ENCODE data around the gene CHN2.

The CHN2 gene

GRCh38 chr7:29415215-29415614, 220.6 kb downstream of the CHN2 start:
- no peaks in the 10 kb centered on the region for H3K27me3 Mint-ChIP-seq
- no peaks in the 10 kb centered on the region for H3K9me3 Mint-ChIP-seq
- no peak overlapping the region for H3K27ac Mint-ChIP-seq
- H3K4me3 Mint-ChIP-seq: no peak overlapping the region
- peaks cover 95% of the 10 kb centered on the region for H3K36me3 Mint-ChIP-seq (ENCODE audit: low read depth)
- intact Hi-C loops (cut with micrococcal nuclease): no loop called here
- no peaks in the 10 kb centered on the region for H3K4me1 Mint-ChIP-seq (ENCODE audit: low read depth)

GRCh38 chr7:29416276-29416937, 221.8 kb downstream of the CHN2 start:
- Mint-ChIP-seq H3K36me3 (ENCODE audit: low read depth) (peaks cover 95% of the 10 kb centered on the region), H3K4me3 (no peak overlapping the region), H3K9me3 (no peaks in the 10 kb centered on the region), H3K27ac (no peak overlapping the region), H3K4me1 (ENCODE audit: low read depth) (no peaks in the 10 kb centered on the region), H3K27me3 (no peaks in the 10 kb centered on the region)
- intact Hi-C loops (cut with micrococcal nuclease): no loop called here

GRCh38 chr7:29416938-29417305, 222.3 kb downstream of the CHN2 start:
- Mint-ChIP-seq H3K27me3 (no peaks in the 10 kb centered on the region), H3K27ac (no peak overlapping the region), H3K36me3 (ENCODE audit: low read depth) (peaks cover 95% of the 10 kb centered on the region), H3K4me3 (no peak overlapping the region), H3K4me1 (ENCODE audit: low read depth) (no peaks in the 10 kb centered on the region), H3K9me3 (no peaks in the 10 kb centered on the region)
- intact Hi-C loops (cut with micrococcal nuclease): no loop called here

- no peak overlapping the region for H3K4me3 Mint-ChIP-seq
- H3K9me3 Mint-ChIP-seq: no peaks in the 10 kb centered on the region
- no peak overlapping the region for H3K27ac Mint-ChIP-seq
- intact Hi-C loops (cut with micrococcal nuclease): no loop called here
- no peaks in the 10 kb centered on the region for H3K27me3 Mint-ChIP-seq
- peaks cover 88% of the 10 kb centered on the region for H3K36me3 Mint-ChIP-seq (ENCODE audit: low read depth)
- H3K4me1 Mint-ChIP-seq (ENCODE audit: low read depth): no peaks in the 10 kb centered on the region
Measured at GRCh38 chr7:29418056-29418455, 223.5 kb downstream of the CHN2 start.

GRCh38 chr7:29418651-29419050, 224.1 kb downstream of the CHN2 start:
- no peak overlapping the region for H3K27ac Mint-ChIP-seq
- intact Hi-C loops (cut with micrococcal nuclease): no loop called here
- no peaks in the 10 kb centered on the region for H3K9me3 Mint-ChIP-seq
- no peaks in the 10 kb centered on the region for H3K4me1 Mint-ChIP-seq (ENCODE audit: low read depth)
- no peaks in the 10 kb centered on the region for H3K27me3 Mint-ChIP-seq
- H3K4me3 Mint-ChIP-seq: no peak overlapping the region
- H3K36me3 Mint-ChIP-seq (ENCODE audit: low read depth): peaks cover 89% of the 10 kb centered on the region

- no peaks in the 10 kb centered on the region for H3K27me3 Mint-ChIP-seq
- no peak overlapping the region for H3K4me3 Mint-ChIP-seq
- no peak overlapping the region for H3K27ac Mint-ChIP-seq
- intact Hi-C loops (cut with micrococcal nuclease): no loop called here
- H3K36me3 Mint-ChIP-seq (ENCODE audit: low read depth): peaks cover 87% of the 10 kb centered on the region
- H3K9me3 Mint-ChIP-seq: no peaks in the 10 kb centered on the region
- H3K4me1 Mint-ChIP-seq (ENCODE audit: low read depth): peaks cover 1% of the 10 kb centered on the region
Measured at GRCh38 chr7:29420011-29420410, 225.4 kb downstream of the CHN2 start.

GRCh38 chr7:29421010-29421956, 226.7 kb downstream of the CHN2 start:
- Mint-ChIP-seq H3K9me3 (no peaks in the 10 kb centered on the region), H3K27ac (no peak overlapping the region), H3K36me3 (ENCODE audit: low read depth) (peaks cover 79% of the 10 kb centered on the region), H3K4me1 (ENCODE audit: low read depth) (peaks cover 5% of the 10 kb centered on the region), H3K27me3 (no peaks in the 10 kb centered on the region), H3K4me3 (no peak overlapping the region)
- intact Hi-C loops (cut with micrococcal nuclease): no loop called here

GRCh38 chr7:29422829-29423228, 228.3 kb downstream of the CHN2 start:
- no peak overlapping the region for H3K27ac Mint-ChIP-seq
- intact Hi-C loops (cut with micrococcal nuclease): no loop called here
- peaks cover 75% of the 10 kb centered on the region for H3K36me3 Mint-ChIP-seq (ENCODE audit: low read depth)
- H3K4me1 Mint-ChIP-seq (ENCODE audit: low read depth): peaks cover 5% of the 10 kb centered on the region
- H3K9me3 Mint-ChIP-seq: no peaks in the 10 kb centered on the region
- H3K27me3 Mint-ChIP-seq: no peaks in the 10 kb centered on the region
- no peak overlapping the region for H3K4me3 Mint-ChIP-seq

- intact Hi-C loops (cut with micrococcal nuclease): no loop called here
- Mint-ChIP-seq H3K27me3 (no peaks in the 10 kb centered on the region), H3K9me3 (no peaks in the 10 kb centered on the region), H3K4me1 (ENCODE audit: low read depth) (peaks cover 5% of the 10 kb centered on the region), H3K36me3 (ENCODE audit: low read depth) (peaks cover 77% of the 10 kb centered on the region), H3K4me3 (no peak overlapping the region), H3K27ac (no peak overlapping the region)
Measured at GRCh38 chr7:29424295-29424983, 229.9 kb downstream of the CHN2 start.

- Mint-ChIP-seq H3K4me3 (no peak overlapping the region), H3K4me1 (ENCODE audit: low read depth) (peaks cover 5% of the 10 kb centered on the region), H3K36me3 (ENCODE audit: low read depth) (peaks cover 72% of the 10 kb centered on the region), H3K9me3 (no peaks in the 10 kb centered on the region), H3K27me3 (no peaks in the 10 kb centered on the region), H3K27ac (no peak overlapping the region)
- intact Hi-C loops (cut with micrococcal nuclease): no loop called here
Measured at GRCh38 chr7:29424984-29425309, 230.4 kb downstream of the CHN2 start.

- Mint-ChIP-seq H3K27ac (no peak overlapping the region), H3K36me3 (ENCODE audit: low read depth) (peaks cover 67% of the 10 kb centered on the region), H3K27me3 (no peaks in the 10 kb centered on the region), H3K4me3 (no peak overlapping the region), H3K4me1 (ENCODE audit: low read depth) (peaks cover 5% of the 10 kb centered on the region), H3K9me3 (no peaks in the 10 kb centered on the region)
- intact Hi-C loops (cut with micrococcal nuclease): no loop called here
Measured at GRCh38 chr7:29426587-29426986, 232.0 kb downstream of the CHN2 start.

GRCh38 chr7:29429401-29429800, 234.8 kb downstream of the CHN2 start:
- H3K27ac Mint-ChIP-seq: no peak overlapping the region
- intact Hi-C loops (cut with micrococcal nuclease): no loop called here
- no peaks in the 10 kb centered on the region for H3K9me3 Mint-ChIP-seq
- H3K27me3 Mint-ChIP-seq: no peaks in the 10 kb centered on the region
- peaks cover 15% of the 10 kb centered on the region for H3K4me1 Mint-ChIP-seq (ENCODE audit: low read depth)
- peaks cover 69% of the 10 kb centered on the region for H3K36me3 Mint-ChIP-seq (ENCODE audit: low read depth)
- H3K4me3 Mint-ChIP-seq: no peak overlapping the region

- no peaks in the 10 kb centered on the region for H3K27me3 Mint-ChIP-seq
- no peak overlapping the region for H3K4me3 Mint-ChIP-seq
- H3K9me3 Mint-ChIP-seq: no peaks in the 10 kb centered on the region
- intact Hi-C loops (cut with micrococcal nuclease): no loop called here
- H3K27ac Mint-ChIP-seq: no peak overlapping the region
- peaks cover 10% of the 10 kb centered on the region for H3K4me1 Mint-ChIP-seq (ENCODE audit: low read depth)
- H3K36me3 Mint-ChIP-seq (ENCODE audit: low read depth): peaks cover 68% of the 10 kb centered on the region
Measured at GRCh38 chr7:29430279-29430949, 235.8 kb downstream of the CHN2 start.

GRCh38 chr7:29431686-29432085, 237.1 kb downstream of the CHN2 start:
- Mint-ChIP-seq H3K4me3 (no peak overlapping the region), H3K4me1 (ENCODE audit: low read depth) (peaks cover 10% of the 10 kb centered on the region), H3K27me3 (no peaks in the 10 kb centered on the region), H3K27ac (no peak overlapping the region), H3K9me3 (no peaks in the 10 kb centered on the region), H3K36me3 (ENCODE audit: low read depth) (peaks cover 64% of the 10 kb centered on the region)
- intact Hi-C loops (cut with micrococcal nuclease): no loop called here
